T-helper 2 cell treated with Interferon-gamma antibody and Interleukin-4, amounts not matched to agents 100 ng/mL and 5 ng/mL, for 36 hours (primary cell): ENCODE results near the gene ZNF680. TPM values are rescaled to one million over a fixed set of nuclear protein-coding genes. Genes with fewer than 3 reads are reported as not detected.

Experiments
- total RNA-seq: library from RNA; stranded (reverse); gene quantifications from 2 replicates; pipeline ENCODE4 v1.2.3, GENCODE V29; 2022

Gene ZNF680
- total RNA-seq, 1 donor from 2014 or later = 8.8 TPM

Other genes starting within 250 kb of the ZNF680 start
- gene ZNF736, start 249.1 kb downstream of the ZNF680 start, total RNA-seq = 22.2 and 24.9 TPM in 2 replicates
- 18.4 and 18.6 TPM in 2 replicates for gene ZNF107, start 103.1 kb upstream of the ZNF680 start, total RNA-seq
- 8.9 and 10.1 TPM in 2 replicates for gene ZNF138, start 231.4 kb upstream of the ZNF680 start, total RNA-seq